K562 (cell line): ENCODE data around the gene CDT1. TPM values are rescaled to one million over a fixed set of nuclear protein-coding genes. Genes with fewer than 3 reads are reported as not detected.
A peak's percentile ranks its signal among the peaks of the same experiment; 100 is the strongest.

Source experiments
- ATAC-seq: fragments of 200-7000 bp; cut with Tn5 transposase; 3 replicates; pipeline ENCODE4 v1.9.1; 2020; ENCODE audit warnings: moderate library complexity
- BruUV-seq: library from RNA; stranded (reverse); fragments of 400-500 nt; replicated peaks from 2 replicates; lab custom pipeline; 2021; lab: Mats Ljungman, UMichigan
- CTCF ChIA-PET: fragments of 300-600 bp; formaldehyde crosslinking; extraction: SDS; loops from one replicate; lab custom pipeline; 2021; ENCODE audit warnings: low intra/inter-chr PET ratio; lab: Yijun Ruan, JAX
- POLR2A ChIA-PET: fragments of 300-600, 350-650 bp; sonication (Branson Sonifier 250); formaldehyde crosslinking; extraction: SDS; loops from one replicate; lab custom pipeline; 2021; ENCODE audit warnings: antibody characterized with exemption, inconsistent platforms; lab: Yijun Ruan, JAX
- DNase-seq, 4 experiments: peaks; one replicate each; pipeline versions ENCODE4 v3.0.0 to v3.0.0-alpha.2; 2011 to 2018; ENCODE audit warnings: low spot score in 3 of 4, mixed read lengths in 3 of 4; ENCODE audit errors: extremely low read depth in 1 of 4
- FAIRE-seq: peaks from 2 replicates; lab custom pipeline; 2011; peaks lifted over from hg19 to GRCh38; lab: Jason Lieb, UNC
- H2AFZ ChIP-seq: 2 replicates; pipeline ENCODE4 v1.6.0; 2011; ENCODE audit warnings: low read depth, low read length, control low read depth, inconsistent platforms
- H3K27ac ChIP-seq: fragments of 200-600 bp; 3 replicates; pipeline ENCODE4 v1.8.0; 2011; ENCODE audit warnings: low read depth, mild to moderate bottlenecking, control low read depth, inconsistent platforms, low read length, moderate library complexity, mixed read lengths; ENCODE audit errors: extremely low read depth
- H3K27me3 ChIP-seq, 2 experiments: fragments of 300-600 bp in 1 of 2; 2 replicates in 1 of 2; 3 replicates in 1 of 2; pipeline versions ENCODE4 v1.6.0 to v1.8.0; 2011; ENCODE audit warnings: inconsistent platforms in 2 of 2, low read length in 2 of 2, mild to moderate bottlenecking in 1 of 2, mixed read lengths in 1 of 2, moderate library complexity in 1 of 2; ENCODE audit not compliant: control insufficient read depth in 2 of 2, insufficient read depth in 2 of 2
- H3K36me3 ChIP-seq: fragments of 300-600 bp; 3 replicates; pipeline ENCODE4 v1.8.0; 2011; ENCODE audit warnings: mild to moderate bottlenecking, low read length, inconsistent platforms; ENCODE audit not compliant: control insufficient read depth, insufficient read depth
- H3K4me1 ChIP-seq, 2 experiments: fragments of 200-600 bp in 1 of 2; replicated peaks in 1 of 2; 2 replicates in 1 of 2; 3 replicates in 1 of 2; pipeline versions ENCODE4 v1.5.1 to v1.8.0; 2011; ENCODE audit warnings: inconsistent platforms in 2 of 2, low read length in 2 of 2, mild to moderate bottlenecking in 1 of 2, mixed read lengths in 1 of 2, moderate library complexity in 1 of 2; ENCODE audit not compliant: control insufficient read depth in 2 of 2, insufficient read depth in 2 of 2
- H3K4me2 ChIP-seq: 2 replicates; pipeline ENCODE4 v1.6.1; 2011; ENCODE audit warnings: low read length, control low read depth, inconsistent platforms, mixed read lengths; ENCODE audit not compliant: insufficient read depth
- H3K4me3 ChIP-seq: fragments of 200-600 bp; sonication (generic), shearing (Covaris generic); 2 replicates; pipeline ENCODE4 v1.5.1; 2016; ENCODE audit warnings: control low read depth, inconsistent platforms
- H3K79me2 ChIP-seq: fragments of 200-600 bp; 3 replicates; pipeline ENCODE4 v1.8.0; 2011; ENCODE audit warnings: low read length, inconsistent platforms; ENCODE audit not compliant: control insufficient read depth, insufficient read depth
- H3K9ac ChIP-seq, 2 experiments: 2 replicates each; pipeline versions ENCODE4 v1.6.0 to v1.6.1; 2011; ENCODE audit warnings: low read depth in 2 of 2, low read length in 2 of 2, control low read depth in 1 of 2, inconsistent platforms in 1 of 2, mild to moderate bottlenecking in 1 of 2, mixed read lengths in 1 of 2; ENCODE audit not compliant: insufficient read depth in 1 of 2
- H3K9me1 ChIP-seq: one replicate; pipeline ENCODE4 v1.6.0; 2011; ENCODE audit warnings: inconsistent platforms, mild to moderate bottlenecking, low read length, moderate library complexity; ENCODE audit not compliant: control insufficient read depth, insufficient read depth
- H3K9me3 ChIP-seq: replicated peaks from 2 replicates; pipeline ENCODE4 v1.5.1; 2011; ENCODE audit warnings: low read depth, low read length, inconsistent platforms; ENCODE audit not compliant: control insufficient read depth, insufficient read depth
- H4K20me1 ChIP-seq: replicated peaks from 2 replicates; pipeline ENCODE4 v1.6.1; 2011; ENCODE audit warnings: low read length, inconsistent platforms, mixed read lengths; ENCODE audit not compliant: control insufficient read depth, insufficient read depth
- CBFA2T3 ChIP-seq: fragments of 450-650 bp; IDR thresholded peaks from 2 replicates; pipeline ENCODE4 v1.6.1; 2017
- FIP1L1 ChIP-seq: fragments of 200-400 bp; formaldehyde crosslinking; IDR thresholded peaks from 2 replicates; pipeline ENCODE4 v1.6.1; 2018; ENCODE audit warnings: mild to moderate bottlenecking, low read depth, low read length; ENCODE audit not compliant: poor library complexity, severe bottlenecking
- FOXK2 ChIP-seq, 2 experiments: fragments of 450-650 bp; IDR thresholded peaks in 1 of 2; conservative IDR thresholded peaks in 1 of 2; 2 replicates each; pipeline ENCODE4 v1.6.1; 2016; ENCODE audit warnings: low read depth in 2 of 2, mild to moderate bottlenecking in 1 of 2
- HMG20A ChIP-seq: fragments of 450-650 bp; formaldehyde crosslinking; conservative IDR thresholded peaks from 2 replicates; pipeline ENCODE4 v1.4.0; 2020; ENCODE audit warnings: mild to moderate bottlenecking, mixed read lengths
- PML ChIP-seq: IDR thresholded peaks from 2 replicates; pipeline ENCODE4 v1.6.1; 2012; ENCODE audit warnings: low read length, inconsistent platforms
- POLR2AphosphoS5 ChIP-seq: IDR thresholded peaks from 2 replicates; pipeline ENCODE4 v1.6.1; 2011; ENCODE audit warnings: mild to moderate bottlenecking, low read depth, low read length, moderate library complexity; ENCODE audit not compliant: control insufficient read depth, insufficient read depth
- WGBS: fragments of 100-300 bp; shearing (Covaris generic); methylation state at CpG from one replicate; pipeline ENCODE4 v1.1.6; 2016; ENCODE audit warnings: low coverage, mixed read lengths; ENCODE audit not compliant: insufficient coverage; ENCODE audit errors: missing lambda C conversion rate; 5-methylcytosine and 5-hydroxymethylcytosine counted together
- in situ Hi-C: fragments of 300-500 bp; cut with MboI; formaldehyde crosslinking; loops from 4 replicates; pipeline ENCODE4 v1.15.0; 2018; ENCODE audit warnings: inconsistent platforms, mixed read lengths
- intact Hi-C: fragments of 100-400 bp; cut with micrococcal nuclease; formaldehyde crosslinking; loops from 2 replicates; pipeline ENCODE4 v1.14.2; 2022
- polyA plus RNA-seq, 8 experiments: library from polyadenylated mRNA; depleted of rRNA in 4 of 8; stranded (reverse) in 5 of 8; unstranded in 3 of 8; fragments of >200 nt; fragmentation: Nextera tagmentation in 2 of 8; fragmentation: Illumina TruSeq in 1 of 8; extraction: Ambion mirVana in 2 of 8; extraction: Trizol in 1 of 8; gene quantifications; 2 replicates each; pipeline versions ENCODE4 v1.2.1 to v1.2.3, GENCODE V29; 2011 to 2014; ENCODE audit warnings: inconsistent platforms in 1 of 8, missing spikeins in 1 of 8
- total RNA-seq, 7 experiments: library from RNA; depleted of rRNA in 6 of 7; stranded (reverse); fragments of >200 nt in 6 of 7; fragmentation: Illumina TruSeq in 2 of 7; extraction: Trizol in 2 of 7; gene quantifications; 2 replicates each; pipeline versions ENCODE4 v1.2.1 to v1.2.3, GENCODE V29; 2011 to 2021; ENCODE audit warnings: low replicate concordance in 1 of 7
- TF ChIP-seq, protein P1 (sequence below): sonication (generic); formaldehyde crosslinking; IDR thresholded peaks from 2 replicates; pipeline ENCODE4 v1.8.1; 2023; ENCODE audit warnings: mild to moderate bottlenecking, missing genetic modification reagents

The CDT1 gene
- total and polyA plus RNA-seq, 9 of the 15 experiments (the other 6 are each of a cell fraction or from before 2014, with no cell fraction given) = 0.92 to 178 (median 14.2) TPM

DNA sequence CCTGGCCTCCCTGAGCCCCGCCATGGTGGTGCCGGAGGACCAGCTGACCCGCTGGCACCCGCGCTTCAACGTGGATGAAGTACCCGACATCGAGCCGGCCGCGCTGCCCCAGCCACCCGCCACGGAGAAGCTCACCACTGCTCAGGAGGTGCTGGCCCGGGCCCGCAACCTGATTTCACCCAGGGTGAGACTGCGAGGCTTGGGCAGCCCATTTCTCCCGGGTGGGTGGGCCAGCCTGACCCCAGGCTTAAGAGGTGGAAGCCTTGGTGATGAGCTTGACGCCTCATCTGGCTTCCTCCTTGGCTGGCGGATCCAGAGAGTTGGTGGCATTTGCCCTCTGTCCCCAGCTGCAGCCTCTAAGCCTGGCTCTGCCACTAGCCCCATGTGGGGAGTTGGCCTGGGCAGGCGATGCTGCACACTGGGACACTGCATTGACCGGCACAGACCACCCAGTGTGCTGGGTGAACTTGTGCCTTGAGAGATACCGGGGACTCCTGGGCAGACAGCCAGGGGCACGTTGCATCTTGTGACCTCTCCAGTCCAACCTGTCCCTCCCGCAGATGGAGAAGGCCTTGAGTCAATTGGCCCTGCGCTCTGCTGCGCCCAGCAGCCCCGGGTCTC, 3.0 kb downstream of the CDT1 start:
- TF ChIP-seq POLR2AphosphoS5 (0 out of 2 replicates have a peak, but pooled peaks have one; percentile 7), FIP1L1 (peak; percentile 66), FOXK2 (conservative IDR thresholded peaks at IDR 0.05 in 1 of 2, IDR thresholded peaks at IDR 0.05 in 1 of 2; ENCODE audit: low read depth in 2 of 2) (no peak), PML (0 out of 2 replicates have a peak, but pooled peaks have one; percentile 17), HMG20A (CRISPR knock-in tag) (no peak), CBFA2T3 (peak; percentile 54; the same call in 1 of the 2 replicates)
- TF ChIP-seq, protein P1, sequence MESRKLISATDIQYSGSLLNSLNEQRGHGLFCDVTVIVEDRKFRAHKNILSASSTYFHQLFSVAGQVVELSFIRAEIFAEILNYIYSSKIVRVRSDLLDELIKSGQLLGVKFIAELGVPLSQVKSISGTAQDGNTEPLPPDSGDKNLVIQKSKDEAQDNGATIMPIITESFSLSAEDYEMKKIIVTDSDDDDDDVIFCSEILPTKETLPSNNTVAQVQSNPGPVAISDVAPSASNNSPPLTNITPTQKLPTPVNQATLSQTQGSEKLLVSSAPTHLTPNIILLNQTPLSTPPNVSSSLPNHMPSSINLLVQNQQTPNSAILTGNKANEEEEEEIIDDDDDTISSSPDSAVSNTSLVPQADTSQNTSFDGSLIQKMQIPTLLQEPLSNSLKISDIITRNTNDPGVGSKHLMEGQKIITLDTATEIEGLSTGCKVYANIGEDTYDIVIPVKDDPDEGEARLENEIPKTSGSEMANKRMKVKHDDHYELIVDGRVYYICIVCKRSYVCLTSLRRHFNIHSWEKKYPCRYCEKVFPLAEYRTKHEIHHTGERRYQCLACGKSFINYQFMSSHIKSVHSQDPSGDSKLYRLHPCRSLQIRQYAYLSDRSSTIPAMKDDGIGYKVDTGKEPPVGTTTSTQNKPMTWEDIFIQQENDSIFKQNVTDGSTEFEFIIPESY (CRISPR knock-in tag) = peak; percentile 41; the same call in 1 of the 2 replicates
- peaks cover 69% of the 10 kb centered on the region; the same call in 2 of the 3 replicates for H3K36me3 ChIP-seq
- ChIA-PET POLR2A (interaction anchor here (0.5 to 1.4 kb wide), 5 partner anchors 18 to 556 kb away, joined by 3 to 4 read pairs (median 3); no protein-coding TSS in a partner anchor), CTCF (no interaction called here)
- H4K20me1 ChIP-seq = peaks cover 34% of the 10 kb centered on the region; the same call in 1 of the 2 replicates
- H3K4me2 ChIP-seq = no peak overlapping the region
- H3K9me3 ChIP-seq = no peaks in the 10 kb centered on the region
- ATAC-seq = no peak
- H3K79me2 ChIP-seq = peaks cover 90% of the 10 kb centered on the region
- DNase-seq = no peak
- no peak overlapping the region for H3K4me3 ChIP-seq
- no peaks in the 10 kb centered on the region; a peak in 1 of 5 replicates for H3K27me3 ChIP-seq
- no peak overlapping the region for H2AFZ ChIP-seq
- peaks cover 10 to 87% of the 10 kb centered on the region in 2 experiments; a peak in 4 of 5 replicates for H3K4me1 ChIP-seq
- H3K27ac ChIP-seq = no peak overlapping the region; the same call in 2 of the 3 replicates
- no TSS peak for BruUV-seq
- FAIRE-seq = no peak
- H3K9ac ChIP-seq = peak overlapping the region in 1 of 2 experiments; percentile 98; a peak in 3 of 4 replicates
- H3K9me1 ChIP-seq = no peaks in the 10 kb centered on the region
- WGBS = 81% methylated on average over 21 of the region's 27 CpGs
- intact Hi-C loops (loop anchor here (10.0 kb wide), 1 partner anchor 758 kb away; the partner anchor contains the start of gene RPL13), in situ Hi-C loops (no loop called here)
